Panc1 (cell line): Measurements from ENCODE around the gene PTGDR2. TPM values are rescaled to one million over a fixed set of nuclear protein-coding genes. Genes with fewer than 3 reads are reported as not detected.

ENCODE experiments used
- ATAC-seq: fragments of 200-7000 bp; cut with Tn5 transposase; 2 replicates; pipeline ENCODE4 v1.9.1; 2020; ENCODE audit warnings: mild to moderate bottlenecking, moderate library complexity
- BruUV-seq: library from RNA; stranded (reverse); fragments of 400-500 nt; replicated peaks from 2 replicates; lab custom pipeline; 2021; lab: Mats Ljungman, UMichigan
- CTCF ChIA-PET: fragments of 300-600 bp; sonication (Branson Sonifier 250); formaldehyde crosslinking; loops from one replicate; lab custom pipeline; 2022; ENCODE audit warnings: antibody characterized with exemption; lab: Charles Lee
- POLR2A ChIA-PET: fragments of 300-600 bp; sonication (Branson Sonifier 250); formaldehyde crosslinking; loops from one replicate; lab custom pipeline; 2022; ENCODE audit warnings: antibody characterized with exemption; lab: Charles Lee
- DNase-seq: peaks from one replicate; pipeline ENCODE4 v3.0.0-alpha.2; 2010; ENCODE audit warnings: low read depth, low spot score
- H3K27ac ChIP-seq: 2 replicates; pipeline ENCODE4 v1.5.1; 2011; ENCODE audit warnings: mild to moderate bottlenecking, low read length, inconsistent platforms
- H3K27me3 ChIP-seq: fragments of 200-500 bp; sonication (Bioruptor generic); 2 replicates; pipeline ENCODE4 v1.6.0; 2014; ENCODE audit warnings: low read length, inconsistent platforms; ENCODE audit not compliant: control insufficient read depth, insufficient read depth
- H3K36me3 ChIP-seq: fragments of 200-500 bp; sonication (Bioruptor generic); 2 replicates; pipeline ENCODE4 v1.5.1; 2014; ENCODE audit warnings: inconsistent platforms, mild to moderate bottlenecking, low read length, moderate library complexity; ENCODE audit not compliant: control insufficient read depth, insufficient read depth
- H3K4me1 ChIP-seq: 2 replicates; pipeline ENCODE4 v1.5.1; 2011; ENCODE audit warnings: inconsistent platforms, mild to moderate bottlenecking, low read length, moderate library complexity; ENCODE audit not compliant: control insufficient read depth, insufficient read depth
- H3K4me3 ChIP-seq, 2 experiments: 2 replicates each; pipeline ENCODE4 v1.5.1; 2011 to 2012; ENCODE audit warnings: low read depth in 2 of 2, low read length in 2 of 2, mild to moderate bottlenecking in 2 of 2, inconsistent platforms in 1 of 2, moderate library complexity in 1 of 2
- H3K9me3 ChIP-seq: fragments of 200-500 bp; sonication (Bioruptor generic); 2 replicates; pipeline ENCODE4 v1.5.1; 2014; ENCODE audit warnings: low read depth, mild to moderate bottlenecking, inconsistent platforms, low read length, moderate library complexity; ENCODE audit not compliant: control insufficient read depth, insufficient read depth
- CTCF ChIP-seq: fragments of 450-650 bp; IDR thresholded peaks from 2 replicates; pipeline ENCODE4 v1.5.1; 2017; ENCODE audit warnings: mild to moderate bottlenecking
- POLR2AphosphoS5 ChIP-seq: IDR thresholded peaks from 2 replicates; pipeline ENCODE4 v1.6.1; 2012; ENCODE audit warnings: mild to moderate bottlenecking, low read depth, low read length, moderate library complexity
- REST ChIP-seq, 2 experiments: IDR thresholded peaks; 2 replicates each; pipeline ENCODE4 v1.6.1; 2011 to 2012; ENCODE audit warnings: low read depth in 2 of 2, control low read depth in 1 of 2, low read length in 1 of 2, mild to moderate bottlenecking in 1 of 2, moderate library complexity in 1 of 2; ENCODE audit not compliant: insufficient read depth in 1 of 2
- SIN3A ChIP-seq: IDR thresholded peaks from 2 replicates; pipeline ENCODE4 v1.6.1; 2012; ENCODE audit warnings: low read depth, mild to moderate bottlenecking, low read length, moderate library complexity, borderline replicate concordance; ENCODE audit not compliant: insufficient read depth
- TCF7L2 ChIP-seq: IDR thresholded peaks from 2 replicates; pipeline ENCODE4 v1.6.1; 2011; ENCODE audit warnings: mild to moderate bottlenecking, low read depth, low read length, inconsistent platforms
- in situ Hi-C: cut with HindIII; loops from 2 replicates; pipeline ENCODE4 v1.10.0; 2016; ENCODE audit warnings: low sequenced_read_pairs, low pct_unique_long_range_greater_than_20kb
- intact Hi-C: fragments of 100-400 bp; cut with micrococcal nuclease; formaldehyde crosslinking; loops from one replicate; pipeline ENCODE4 v1.10.0; 2022; ENCODE audit not compliant: unreplicated experiment
- total RNA-seq: library from RNA; stranded (reverse); gene quantifications from one replicate; pipeline ENCODE4 v1.2.1, GENCODE V29; 2021; ENCODE audit not compliant: unreplicated experiment

Gene PTGDR2
- total RNA-seq, 1 experiment from 2014 or later = not detected

- DNase-seq (no peak), ATAC-seq (no peak)
- H3K9me3 ChIP-seq = no peaks in the 10 kb centered on the region
- ChIA-PET POLR2A (no interaction called here), CTCF (no interaction called here)
- H3K36me3 ChIP-seq = no peaks in the 10 kb centered on the region
- in situ Hi-C loops (no loop called here), intact Hi-C loops (loop anchor here (5.0 kb wide), 1 partner anchor 45 kb away; no protein-coding TSS in a partner anchor)
- no peaks in the 10 kb centered on the region for H3K27me3 ChIP-seq
- TF ChIP-seq TCF7L2 = no peak
- no peak for TF ChIP-seq POLR2AphosphoS5
- no peak for TF ChIP-seq CTCF
- no peak for TF ChIP-seq REST (IDR thresholded peaks at IDR 0.05; ENCODE audit: insufficient read depth in 1 of 2, low read depth in 2 of 2, low read length in 1 of 2)
- no peak for TF ChIP-seq SIN3A
- no TSS peak for BruUV-seq
- no peaks in the 10 kb centered on the region for H3K4me1 ChIP-seq
- H3K4me3 ChIP-seq = no peak overlapping the region
- no peak overlapping the region for H3K27ac ChIP-seq
Observed at GRCh38 chr11:60821827-60822599, 33.7 kb downstream of the PTGDR2 start.

- Histone ChIP-seq H3K27me3 (no peaks in the 10 kb centered on the region), H3K9me3 (no peaks in the 10 kb centered on the region), H3K4me3 (no peak overlapping the region), H3K4me1 (no peaks in the 10 kb centered on the region), H3K36me3 (no peaks in the 10 kb centered on the region), H3K27ac (no peak overlapping the region)
- POLR2A ChIA-PET = no interaction called here
- intact Hi-C loops = no loop called here
- no TSS peak for BruUV-seq
- CTCF ChIA-PET = no interaction called here
- in situ Hi-C loops = no loop called here
- DNase-seq (no peak), ATAC-seq (no peak)
- TF ChIP-seq CTCF (no peak), REST (IDR thresholded peaks at IDR 0.05; ENCODE audit: insufficient read depth in 1 of 2, low read depth in 2 of 2, low read length in 1 of 2) (no peak), SIN3A (no peak), TCF7L2 (no peak), POLR2AphosphoS5 (no peak)
Observed at GRCh38 chr11:60818057-60818456, 37.7 kb downstream of the PTGDR2 start.
